Panc1 (cell line): ENCODE data around the gene TOP2A. TPM values are rescaled to one million over a fixed set of nuclear protein-coding genes. Genes with fewer than 3 reads are reported as not detected.

Source experiments
- ATAC-seq: fragments of 200-7000 bp; cut with Tn5 transposase; 2 replicates; pipeline ENCODE4 v1.9.1; 2020; ENCODE audit warnings: mild to moderate bottlenecking, moderate library complexity
- BruUV-seq: library from RNA; stranded (reverse); fragments of 400-500 nt; replicated peaks from 2 replicates; lab custom pipeline; 2021; lab: Mats Ljungman, UMichigan
- CTCF ChIA-PET: fragments of 300-600 bp; sonication (Branson Sonifier 250); formaldehyde crosslinking; loops from one replicate; lab custom pipeline; 2022; ENCODE audit warnings: antibody characterized with exemption; lab: Charles Lee
- POLR2A ChIA-PET: fragments of 300-600 bp; sonication (Branson Sonifier 250); formaldehyde crosslinking; loops from one replicate; lab custom pipeline; 2022; ENCODE audit warnings: antibody characterized with exemption; lab: Charles Lee
- DNase-seq: peaks from one replicate; pipeline ENCODE4 v3.0.0-alpha.2; 2010; ENCODE audit warnings: low read depth, low spot score
- H3K27ac ChIP-seq: 2 replicates; pipeline ENCODE4 v1.5.1; 2011; ENCODE audit warnings: mild to moderate bottlenecking, low read length, inconsistent platforms
- H3K27me3 ChIP-seq: fragments of 200-500 bp; sonication (Bioruptor generic); 2 replicates; pipeline ENCODE4 v1.6.0; 2014; ENCODE audit warnings: low read length, inconsistent platforms; ENCODE audit not compliant: control insufficient read depth, insufficient read depth
- H3K36me3 ChIP-seq: fragments of 200-500 bp; sonication (Bioruptor generic); 2 replicates; pipeline ENCODE4 v1.5.1; 2014; ENCODE audit warnings: inconsistent platforms, mild to moderate bottlenecking, low read length, moderate library complexity; ENCODE audit not compliant: control insufficient read depth, insufficient read depth
- H3K4me1 ChIP-seq: 2 replicates; pipeline ENCODE4 v1.5.1; 2011; ENCODE audit warnings: inconsistent platforms, mild to moderate bottlenecking, low read length, moderate library complexity; ENCODE audit not compliant: control insufficient read depth, insufficient read depth
- H3K4me3 ChIP-seq, 2 experiments: 2 replicates each; pipeline ENCODE4 v1.5.1; 2011 to 2012; ENCODE audit warnings: low read depth in 2 of 2, low read length in 2 of 2, mild to moderate bottlenecking in 2 of 2, inconsistent platforms in 1 of 2, moderate library complexity in 1 of 2
- H3K9me3 ChIP-seq: fragments of 200-500 bp; sonication (Bioruptor generic); 2 replicates; pipeline ENCODE4 v1.5.1; 2014; ENCODE audit warnings: low read depth, mild to moderate bottlenecking, inconsistent platforms, low read length, moderate library complexity; ENCODE audit not compliant: control insufficient read depth, insufficient read depth
- CTCF ChIP-seq: fragments of 450-650 bp; IDR thresholded peaks from 2 replicates; pipeline ENCODE4 v1.5.1; 2017; ENCODE audit warnings: mild to moderate bottlenecking
- POLR2AphosphoS5 ChIP-seq: IDR thresholded peaks from 2 replicates; pipeline ENCODE4 v1.6.1; 2012; ENCODE audit warnings: mild to moderate bottlenecking, low read depth, low read length, moderate library complexity
- REST ChIP-seq, 2 experiments: IDR thresholded peaks; 2 replicates each; pipeline ENCODE4 v1.6.1; 2011 to 2012; ENCODE audit warnings: low read depth in 2 of 2, control low read depth in 1 of 2, low read length in 1 of 2, mild to moderate bottlenecking in 1 of 2, moderate library complexity in 1 of 2; ENCODE audit not compliant: insufficient read depth in 1 of 2
- SIN3A ChIP-seq: IDR thresholded peaks from 2 replicates; pipeline ENCODE4 v1.6.1; 2012; ENCODE audit warnings: low read depth, mild to moderate bottlenecking, low read length, moderate library complexity, borderline replicate concordance; ENCODE audit not compliant: insufficient read depth
- TCF7L2 ChIP-seq: IDR thresholded peaks from 2 replicates; pipeline ENCODE4 v1.6.1; 2011; ENCODE audit warnings: mild to moderate bottlenecking, low read depth, low read length, inconsistent platforms
- in situ Hi-C: cut with HindIII; loops from 2 replicates; pipeline ENCODE4 v1.10.0; 2016; ENCODE audit warnings: low sequenced_read_pairs, low pct_unique_long_range_greater_than_20kb
- intact Hi-C: fragments of 100-400 bp; cut with micrococcal nuclease; formaldehyde crosslinking; loops from one replicate; pipeline ENCODE4 v1.10.0; 2022; ENCODE audit not compliant: unreplicated experiment
- total RNA-seq: library from RNA; stranded (reverse); gene quantifications from one replicate; pipeline ENCODE4 v1.2.1, GENCODE V29; 2021; ENCODE audit not compliant: unreplicated experiment

The TOP2A gene
- total RNA-seq, 1 experiment from 2014 or later = 230 TPM

- no peak for TF ChIP-seq SIN3A
- TF ChIP-seq TCF7L2 = no peak
- TF ChIP-seq REST (IDR thresholded peaks at IDR 0.05; ENCODE audit: insufficient read depth in 1 of 2, low read depth in 2 of 2, low read length in 1 of 2) = no peak
- no peak for TF ChIP-seq POLR2AphosphoS5
- no peak for TF ChIP-seq CTCF
- no peak for DNase-seq
- Histone ChIP-seq H3K9me3 (no peaks in the 10 kb centered on the region), H3K36me3 (0 out of 2 replicates have a peak, but pooled peaks cover 5% of the 10 kb centered on the region), H3K4me3 (peak overlapping the region in 1 of 2 experiments; percentile 75; a peak in 3 of 4 replicates), H3K27ac (peak overlapping the region; percentile 80), H3K27me3 (no peaks in the 10 kb centered on the region), H3K4me1 (peaks cover 81% of the 10 kb centered on the region)
- ChIA-PET CTCF (interaction anchor here (0.5 to 1.0 kb wide), 4 partner anchors 12 to 130 kb away, joined by 3 to 4 read pairs (median 4); no protein-coding TSS in a partner anchor), POLR2A (interaction anchor here (0.8 kb wide), 1 partner anchor 41 kb away, joined by 4 read pairs; no protein-coding TSS in a partner anchor)
- intact Hi-C loops = no loop called here
- in situ Hi-C loops = no loop called here
- ATAC-seq = no peak
- no TSS peak for BruUV-seq
Observed at GRCh38 chr17:40345994-40346764, 71.5 kb downstream of the TOP2A start.

GRCh38 chr17:40345161-40345993 lies 72.3 kb downstream of the TOP2A start:
- BruUV-seq = no TSS peak
- Histone ChIP-seq H3K9me3 (no peaks in the 10 kb centered on the region), H3K27me3 (no peaks in the 10 kb centered on the region), H3K4me3 (peak overlapping the region; percentile 42 to 75), H3K27ac (peak overlapping the region; percentile 80), H3K4me1 (peaks cover 83% of the 10 kb centered on the region), H3K36me3 (0 out of 2 replicates have a peak, but pooled peaks cover 5% of the 10 kb centered on the region)
- ATAC-seq (peak; percentile 62), DNase-seq (no peak)
- in situ Hi-C loops = no loop called here
- POLR2A ChIA-PET = interaction anchor here (0.5 to 0.8 kb wide), 2 partner anchors 40 to 124 kb away, joined by 3 to 4 read pairs; no protein-coding TSS in a partner anchor
- intact Hi-C loops = no loop called here
- CTCF ChIA-PET = interaction anchor here (0.5 to 1.0 kb wide), 4 partner anchors 13 to 131 kb away, joined by 3 to 4 read pairs (median 4); no protein-coding TSS in a partner anchor
- TF ChIP-seq TCF7L2 = no peak
- no peak; the same call in 1 of the 2 replicates for TF ChIP-seq POLR2AphosphoS5
- TF ChIP-seq CTCF = no peak
- no peak for TF ChIP-seq SIN3A
- TF ChIP-seq REST (IDR thresholded peaks at IDR 0.05; ENCODE audit: insufficient read depth in 1 of 2, low read depth in 2 of 2, low read length in 1 of 2) = no peak
